HEK293 (cell line): ENCODE measurements around the gene CCP110.

Experiments used
- CTCF ChIA-PET: fragments of 350-600 bp; formaldehyde crosslinking; extraction: SDS; loops from one replicate; lab custom pipeline; 2021; ENCODE audit warnings: antibody characterized with exemption; lab: Yijun Ruan, JAX
- POLR2A ChIA-PET: fragments of 300-600 bp; formaldehyde crosslinking; extraction: SDS; loops from one replicate; lab custom pipeline; 2020; ENCODE audit warnings: antibody characterized with exemption, inconsistent platforms; lab: Yijun Ruan, JAX
- H3K27ac ChIP-seq: fragments of 200-500 bp; sonication (Bioruptor generic); 2 replicates; pipeline ENCODE4 v1.5.1; 2014; ENCODE audit warnings: low read depth, low read length, control low read depth, inconsistent platforms; ENCODE audit errors: extremely low read depth
- H3K36me3 ChIP-seq, 2 experiments: fragments of 200-500 bp in 1 of 2; sonication (Bioruptor generic) in 1 of 2; 1 replicate in 1 of 2; 2 replicates in 1 of 2; pipeline ENCODE4 v1.5.1; 2014 to 2017; ENCODE audit warnings: inconsistent platforms in 2 of 2, low read length in 2 of 2; ENCODE audit not compliant: control insufficient read depth in 2 of 2, insufficient read depth in 1 of 2
- H3K4me1 ChIP-seq: fragments of 200-500 bp; sonication (Bioruptor generic); 2 replicates; pipeline ENCODE4 v1.5.1; 2014; ENCODE audit warnings: mild to moderate bottlenecking, low read length, inconsistent platforms; ENCODE audit not compliant: control insufficient read depth, insufficient read depth
- H3K4me3 ChIP-seq: 2 replicates; pipeline ENCODE4 v1.5.1; 2011; ENCODE audit warnings: low read depth, mild to moderate bottlenecking, control low read depth, low read length, moderate library complexity
- H3K9me3 ChIP-seq: fragments of 200-500 bp; sonication (Bioruptor generic); 2 replicates; pipeline ENCODE4 v1.5.1; 2014; ENCODE audit warnings: low read depth, low read length, inconsistent platforms; ENCODE audit not compliant: control insufficient read depth, insufficient read depth
- IKZF3 ChIP-seq: fragments of 450-650 bp; IDR thresholded peaks from 2 replicates; pipeline ENCODE4 v1.5.0; 2018; ENCODE audit warnings: missing biosample characterization, mild to moderate bottlenecking, missing genetic modification characterization, moderate library complexity
- KLF1 ChIP-seq: fragments of 450-650 bp; formaldehyde crosslinking; IDR thresholded peaks from 2 replicates; pipeline ENCODE4 v1.5.1; 2016; ENCODE audit warnings: missing biosample characterization, missing genetic modification characterization
- KLF9 ChIP-seq: fragments of 450-650 bp; formaldehyde crosslinking; IDR thresholded peaks from 2 replicates; pipeline ENCODE4 v1.5.1; 2016; ENCODE audit warnings: missing biosample characterization, missing genetic modification characterization, low read depth
- PRDM1 ChIP-seq: fragments of 450-650 bp; formaldehyde crosslinking; IDR thresholded peaks from 2 replicates; pipeline ENCODE4; 2016; ENCODE audit warnings: missing biosample characterization, missing genetic modification characterization
- PRDM6 ChIP-seq: fragments of 450-650 bp; formaldehyde crosslinking; IDR thresholded peaks from 2 replicates; pipeline ENCODE4 v1.5.1; 2017; ENCODE audit warnings: missing biosample characterization, missing genetic modification characterization
- SP7 ChIP-seq: fragments of 450-650 bp; formaldehyde crosslinking; IDR thresholded peaks from 2 replicates; pipeline ENCODE4 v1.5.1; 2016; ENCODE audit warnings: missing biosample characterization, missing genetic modification characterization
- WT1 ChIP-seq: fragments of 450-650 bp; formaldehyde crosslinking; IDR thresholded peaks from 2 replicates; pipeline ENCODE4 v1.5.1; 2016; ENCODE audit warnings: missing biosample characterization, missing genetic modification characterization
- ZBTB11 ChIP-seq: fragments of 450-650 bp; formaldehyde crosslinking; conservative IDR thresholded peaks from 2 replicates; pipeline ENCODE4 v1.5.1; 2016; ENCODE audit warnings: low read depth, missing biosample characterization, missing genetic modification characterization
- ZBTB20 ChIP-seq: fragments of 450-650 bp; formaldehyde crosslinking; IDR thresholded peaks from 2 replicates; pipeline ENCODE4 v1.5.1; 2016; ENCODE audit warnings: missing biosample characterization, missing genetic modification characterization
- ZBTB44 ChIP-seq: fragments of 450-650 bp; IDR thresholded peaks from 2 replicates; pipeline ENCODE4 v1.5.1; 2018; ENCODE audit warnings: missing biosample characterization, mild to moderate bottlenecking, missing genetic modification characterization
- ZEB2 ChIP-seq: fragments of 450-650 bp; formaldehyde crosslinking; IDR thresholded peaks from 2 replicates; pipeline ENCODE4 v1.5.1; 2016; ENCODE audit warnings: missing biosample characterization, missing genetic modification characterization
- ZFHX2 ChIP-seq: fragments of 450-650 bp; formaldehyde crosslinking; conservative IDR thresholded peaks from 2 replicates; pipeline ENCODE4 v1.5.1; 2016; ENCODE audit warnings: missing biosample characterization, missing genetic modification characterization
- ZNF239 ChIP-seq: fragments of 450-650 bp; formaldehyde crosslinking; IDR thresholded peaks from 2 replicates; pipeline ENCODE4 v1.5.1; 2016; ENCODE audit warnings: missing biosample characterization, missing genetic modification characterization
- ZNF280C ChIP-seq: fragments of 450-650 bp; formaldehyde crosslinking; IDR thresholded peaks from 2 replicates; pipeline ENCODE4 v1.5.1; 2016; ENCODE audit warnings: missing biosample characterization, missing genetic modification characterization
- ZNF366 ChIP-seq: fragments of 450-650 bp; formaldehyde crosslinking; conservative IDR thresholded peaks from 2 replicates; pipeline ENCODE4 v1.5.1; 2016; ENCODE audit warnings: missing biosample characterization, missing genetic modification characterization
- ZNF48 ChIP-seq: fragments of 450-650 bp; formaldehyde crosslinking; IDR thresholded peaks from 2 replicates; pipeline ENCODE4 v1.5.1; 2016; ENCODE audit warnings: missing biosample characterization, missing genetic modification characterization
- ZNF521 ChIP-seq: fragments of 450-650 bp; formaldehyde crosslinking; IDR thresholded peaks from 2 replicates; pipeline ENCODE4 v1.5.1; 2017; ENCODE audit warnings: missing biosample characterization, mild to moderate bottlenecking, missing genetic modification characterization
- ZNF600 ChIP-seq: fragments of 450-650 bp; formaldehyde crosslinking; IDR thresholded peaks from 2 replicates; pipeline ENCODE4 v1.5.1; 2016; ENCODE audit warnings: missing biosample characterization, missing genetic modification characterization
- ZNF704 ChIP-seq: fragments of 450-650 bp; formaldehyde crosslinking; IDR thresholded peaks from 2 replicates; pipeline ENCODE4 v1.5.1; 2016; ENCODE audit warnings: missing biosample characterization, missing genetic modification characterization
- ZNF785 ChIP-seq: fragments of 450-650 bp; formaldehyde crosslinking; IDR thresholded peaks from 2 replicates; pipeline ENCODE4 v1.5.1; 2016; ENCODE audit warnings: missing biosample characterization, missing genetic modification characterization
- ZNF791 ChIP-seq: fragments of 450-650 bp; formaldehyde crosslinking; IDR thresholded peaks from 2 replicates; pipeline ENCODE4 v1.5.1; 2016; ENCODE audit warnings: missing biosample characterization, missing genetic modification characterization
- ZNF837 ChIP-seq: fragments of 450-650 bp; formaldehyde crosslinking; IDR thresholded peaks from 2 replicates; pipeline ENCODE4 v1.5.1; 2016; ENCODE audit warnings: missing biosample characterization, missing genetic modification characterization
- ZNF843 ChIP-seq: fragments of 450-650 bp; formaldehyde crosslinking; IDR thresholded peaks from 2 replicates; pipeline ENCODE4 v1.5.1; 2016; ENCODE audit warnings: missing biosample characterization, missing genetic modification characterization
- ZSCAN18 ChIP-seq: fragments of 450-650 bp; formaldehyde crosslinking; IDR thresholded peaks from 2 replicates; pipeline ENCODE4 v1.5.1; 2016; ENCODE audit warnings: missing biosample characterization, missing genetic modification characterization

CCP110 gene

GRCh38 chr16:19518388-19518787 is 5.4 kb upstream of the CCP110 start:
- TF ChIP-seq PRDM6 (peak; percentile 69), ZBTB44 (tag by site-specific recombination) (peak; percentile 21; the same call in 1 of the 2 replicates), ZNF791 (tag by site-specific recombination) (no peak), ZNF521 (tag by site-specific recombination) (no peak), KLF1 (tag by site-specific recombination) (0 out of 2 replicates have a peak, but pooled peaks have one; percentile 19), ZSCAN18 (tag by site-specific recombination) (no peak), PRDM1 (tag by site-specific recombination) (peak; percentile 72), WT1 (tag by site-specific recombination) (peak; percentile 87), ZNF785 (tag by site-specific recombination) (no peak), ZNF843 (tag by site-specific recombination) (peak; percentile 20; the same call in 1 of the 2 replicates), ZNF600 (no peak), ZEB2 (tag by site-specific recombination) (no peak), SP7 (tag by site-specific recombination) (peak; percentile 54), ZNF837 (tag by site-specific recombination) (no peak), IKZF3 (tag by site-specific recombination) (peak; percentile 67)
- Histone ChIP-seq H3K27ac (no peak overlapping the region), H3K4me3 (no peak overlapping the region), H3K36me3 (peaks cover 17 to 36% of the 10 kb centered on the region in 2 experiments), H3K9me3 (no peaks in the 10 kb centered on the region), H3K4me1 (peaks cover 16% of the 10 kb centered on the region)
- ChIA-PET CTCF (interaction anchor here (1.1 to 2.7 kb wide), 2 partner anchors 16 to 38 kb away, joined by 5 to 14 read pairs; no protein-coding TSS in a partner anchor), POLR2A (interaction anchor here (0.6 to 1.5 kb wide), 2 partner anchors 37 to 428 kb away, joined by 4 to 9 read pairs; partner anchors contain the start of gene VPS35L)

GRCh38 chr16:19520861-19521331 is 2.8 kb upstream of the CCP110 start:
- Histone ChIP-seq H3K4me3 (peak overlapping the region; percentile 93), H3K9me3 (no peaks in the 10 kb centered on the region), H3K4me1 (peaks cover 22% of the 10 kb centered on the region), H3K27ac (peak overlapping the region; percentile 64; the same call in 1 of the 2 replicates), H3K36me3 (peaks cover 5 to 14% of the 10 kb centered on the region in 2 experiments; a peak in 2 of 3 replicates)
- POLR2A ChIA-PET, result interaction anchor here (0.6 to 1.5 kb wide), 2 partner anchors 33 to 34 kb away, joined by 3 to 8 read pairs; partner anchors contain the start of gene VPS35L
- CTCF ChIA-PET, result interaction anchor here (0.6 to 0.7 kb wide), 3 partner anchors 434 to 732 kb away, joined by 3 to 5 read pairs (median 5); no protein-coding TSS in a partner anchor
- TF ChIP-seq KLF9 (tag by site-specific recombination) (no peak), ZBTB20 (tag by site-specific recombination) (peak; percentile 10; the same call in 1 of the 2 replicates), ZNF280C (no peak), IKZF3 (tag by site-specific recombination) (no peak), ZBTB11 (no peak), ZNF239 (no peak), ZNF48 (tag by site-specific recombination) (no peak), ZFHX2 (no peak), ZNF704 (tag by site-specific recombination) (no peak), ZNF366 (tag by site-specific recombination) (0 out of 2 replicates have a peak, but pooled peaks have one; percentile 23)
